H1 (cell line): ENCODE results near the gene ATF7IP2. TPM values are rescaled to one million over a fixed set of nuclear protein-coding genes. Genes with fewer than 3 reads are reported as not detected.
A peak's percentile ranks its signal among the peaks of the same experiment; 100 is the strongest.

Experiments
- CTCF ChIA-PET: fragments of 300-600 bp; sonication (Branson Sonifier 250); formaldehyde crosslinking; loops from one replicate; lab custom pipeline; 2021; ENCODE audit not compliant: partially characterized antibody; lab: Charles Lee
- POLR2A ChIA-PET: fragments of 300-600 bp; sonication (Branson Sonifier 250); formaldehyde crosslinking; loops from one replicate; lab custom pipeline; 2021; ENCODE audit warnings: inconsistent platforms; ENCODE audit not compliant: partially characterized antibody; lab: Charles Lee
- DNase-seq, 2 experiments: peaks; one replicate each; pipeline versions ENCODE4 v3.0.0 to v3.0.0-alpha.2; 2010 to 2022; ENCODE audit warnings: low spot score in 2 of 2, low read depth in 1 of 2, mixed read lengths in 1 of 2
- FAIRE-seq: peaks from 2 replicates; lab custom pipeline; 2011; peaks lifted over from hg19 to GRCh38; lab: Jason Lieb, UNC
- H2AFZ ChIP-seq: 2 replicates; pipeline ENCODE4 v1.8.1; 2012; ENCODE audit warnings: low read length, inconsistent platforms
- H2AK5ac ChIP-seq: 2 replicates; pipeline ENCODE4 v1.6.1; 2013; ENCODE audit warnings: low read depth, low read length
- H2BK120ac ChIP-seq: replicated peaks from 2 replicates; pipeline ENCODE3; 2013; ENCODE audit warnings: low read depth, low read length, inconsistent platforms
- H2BK12ac ChIP-seq: 2 replicates; pipeline ENCODE4 v1.6.1; 2013; ENCODE audit warnings: low read depth, low read length
- H2BK15ac ChIP-seq: 2 replicates; pipeline ENCODE4 v1.6.1; 2013; ENCODE audit warnings: low read length
- H2BK20ac ChIP-seq: 2 replicates; pipeline ENCODE4 v1.6.1; 2013; ENCODE audit warnings: low read length
- H2BK5ac ChIP-seq: 2 replicates; pipeline ENCODE4 v1.6.1; 2013; ENCODE audit warnings: low read depth, low read length
- H3K14ac ChIP-seq: 2 replicates; pipeline ENCODE4 v1.6.1; 2013; ENCODE audit warnings: inconsistent platforms; ENCODE audit not compliant: insufficient read length
- H3K18ac ChIP-seq: 2 replicates; pipeline ENCODE4 v1.6.1; 2013; ENCODE audit warnings: low read length; ENCODE audit errors: extremely low read depth
- H3K23ac ChIP-seq: 2 replicates; pipeline ENCODE4 v1.6.1; 2013; ENCODE audit warnings: inconsistent platforms; ENCODE audit not compliant: insufficient read length
- H3K23me2 ChIP-seq: 2 replicates; pipeline ENCODE4 v1.6.1; 2013; ENCODE audit warnings: low read depth, low read length
- H3K27ac ChIP-seq: 2 replicates; pipeline ENCODE4 v1.6.1; 2011; ENCODE audit warnings: low read depth, low read length, inconsistent platforms
- H3K27me3 ChIP-seq, 4 experiments: replicated peaks in 1 of 4; 1 replicate in 1 of 4; 2 replicates in 3 of 4; pipeline versions ENCODE4 v1.6.1 to v1.8.1; 2011 to 2013; ENCODE audit warnings: low read length in 3 of 4, mild to moderate bottlenecking in 3 of 4, inconsistent platforms in 2 of 4, mixed read lengths in 2 of 4, moderate library complexity in 1 of 4; ENCODE audit not compliant: control insufficient read depth in 3 of 4, insufficient read depth in 3 of 4; ENCODE audit errors: extremely low read depth in 1 of 4
- H3K36me3 ChIP-seq, 4 experiments: 2 replicates each; pipeline versions ENCODE4 v1.6.1 to v1.8.1; 2011 to 2013; ENCODE audit warnings: mild to moderate bottlenecking in 4 of 4, low read length in 3 of 4, moderate library complexity in 2 of 4, control low read depth in 1 of 4, inconsistent platforms in 1 of 4; ENCODE audit not compliant: insufficient read depth in 4 of 4, control insufficient read depth in 2 of 4
- H3K4ac ChIP-seq: replicated peaks from 2 replicates; pipeline ENCODE3; 2013; ENCODE audit warnings: low read length, low read depth, mixed read lengths, inconsistent platforms; ENCODE audit not compliant: insufficient read length
- H3K4me1 ChIP-seq, 4 experiments: replicated peaks in 1 of 4; 1 replicate in 1 of 4; 2 replicates in 3 of 4; pipeline versions ENCODE4 v1.6.1 to v1.8.1; 2011 to 2013; ENCODE audit warnings: low read length in 3 of 4, inconsistent platforms in 2 of 4, mixed read lengths in 1 of 4; ENCODE audit not compliant: insufficient read depth in 4 of 4, control insufficient read depth in 3 of 4
- H3K4me2 ChIP-seq, 2 experiments: 2 replicates each; pipeline versions ENCODE4 v1.6.1 to v1.8.1; 2011 to 2013; ENCODE audit warnings: low read depth in 2 of 2, low read length in 2 of 2, control low read depth in 1 of 2, inconsistent platforms in 1 of 2, mild to moderate bottlenecking in 1 of 2; ENCODE audit not compliant: insufficient read depth in 1 of 2
- H3K4me3 ChIP-seq, 4 experiments: fragments of 200-600, 300-600 bp in 1 of 4; sonication (generic), shearing (Covaris generic), sonication (Bioruptor Twin) in 1 of 4; 2 replicates each; pipeline versions ENCODE4 v1.5.1 to v1.8.1; 2011 to 2016; ENCODE audit warnings: low read length in 4 of 4, low read depth in 3 of 4, control low read depth in 2 of 4, inconsistent platforms in 2 of 4, mild to moderate bottlenecking in 2 of 4, mixed read lengths in 1 of 4, moderate library complexity in 1 of 4; ENCODE audit not compliant: insufficient read depth in 2 of 4; ENCODE audit errors: extremely low read depth in 1 of 4
- H3K56ac ChIP-seq: replicated peaks from 2 replicates; pipeline ENCODE3; 2013; ENCODE audit warnings: low read depth, mild to moderate bottlenecking, mixed read lengths, low read length, inconsistent platforms; ENCODE audit not compliant: insufficient read length
- H3K79me1 ChIP-seq: 2 replicates; pipeline ENCODE4 v1.6.1; 2013; ENCODE audit warnings: low read depth, low read length, control low read depth
- H3K79me2 ChIP-seq, 2 experiments: 2 replicates each; pipeline versions ENCODE4 v1.6.1 to v1.8.1; 2012 to 2013; ENCODE audit warnings: low read length in 2 of 2, mild to moderate bottlenecking in 2 of 2, inconsistent platforms in 1 of 2; ENCODE audit not compliant: insufficient read depth in 2 of 2, control insufficient read depth in 1 of 2
- H3K9ac ChIP-seq, 4 experiments: replicated peaks in 1 of 4; 1 replicate in 1 of 4; 2 replicates in 3 of 4; pipeline versions ENCODE4 v1.6.1 to v1.8.1; 2011 to 2013; ENCODE audit warnings: low read depth in 3 of 4, low read length in 3 of 4, control low read depth in 2 of 4, mild to moderate bottlenecking in 2 of 4, moderate library complexity in 2 of 4, inconsistent platforms in 1 of 4; ENCODE audit errors: extremely low read depth in 1 of 4
- H3K9me3 ChIP-seq, 2 experiments: 2 replicates each; pipeline versions ENCODE4 v1.6.1 to v1.8.1; 2012 to 2013; ENCODE audit warnings: mild to moderate bottlenecking in 2 of 2, moderate library complexity in 2 of 2, control low read depth in 1 of 2, inconsistent platforms in 1 of 2, low read depth in 1 of 2, low read length in 1 of 2, mixed read lengths in 1 of 2; ENCODE audit not compliant: insufficient read depth in 2 of 2
- H4K20me1 ChIP-seq, 2 experiments: replicated peaks in 1 of 2; 2 replicates each; pipeline versions ENCODE3 to v1.8.1; 2011 to 2013; ENCODE audit warnings: inconsistent platforms in 2 of 2, low read length in 2 of 2, mild to moderate bottlenecking in 1 of 2; ENCODE audit not compliant: insufficient read depth in 2 of 2, control insufficient read depth in 1 of 2
- H4K5ac ChIP-seq: 2 replicates; pipeline ENCODE4 v1.6.1; 2013; ENCODE audit warnings: low read length, low read depth, mixed read lengths, inconsistent platforms; ENCODE audit not compliant: insufficient read length
- H4K8ac ChIP-seq: 2 replicates; pipeline ENCODE4 v1.8.0; 2013; ENCODE audit warnings: mild to moderate bottlenecking, moderate library complexity, low read length, inconsistent platforms; ENCODE audit not compliant: insufficient read depth; ENCODE audit errors: extremely low read depth
- H4K91ac ChIP-seq: replicated peaks from 2 replicates; pipeline ENCODE3; 2013; ENCODE audit warnings: low read length, mixed read lengths, inconsistent platforms; ENCODE audit not compliant: insufficient read length
- ATF2 ChIP-seq: IDR thresholded peaks from 2 replicates; pipeline ENCODE4 v1.6.1; 2012; ENCODE audit warnings: low read length, inconsistent platforms
- BACH1 ChIP-seq: IDR thresholded peaks from 2 replicates; pipeline ENCODE4 v1.6.1; 2012; ENCODE audit warnings: low read length, improper control_type of control experiment
- CEBPB ChIP-seq: IDR thresholded peaks from 2 replicates; pipeline ENCODE4 v1.6.1; 2012; ENCODE audit warnings: low read depth, low read length
- CREB1 ChIP-seq: IDR thresholded peaks from 2 replicates; pipeline ENCODE4 v1.6.1; 2012; ENCODE audit warnings: inconsistent platforms
- EGR1 ChIP-seq: IDR thresholded peaks from 2 replicates; pipeline ENCODE4 v1.6.1; 2011; ENCODE audit warnings: low read depth, low read length, borderline replicate concordance
- JUN ChIP-seq: IDR thresholded peaks from 2 replicates; pipeline ENCODE4 v1.6.1; 2011; ENCODE audit warnings: low read depth, mild to moderate bottlenecking, improper control_type of control experiment, low read length
- MAFK ChIP-seq: IDR thresholded peaks from 2 replicates; pipeline ENCODE4 v1.6.1; 2012; ENCODE audit warnings: low read depth, mild to moderate bottlenecking, improper control_type of control experiment, low read length
- MAX ChIP-seq: IDR thresholded peaks from 2 replicates; pipeline ENCODE4 v1.6.1; 2012; ENCODE audit warnings: inconsistent platforms
- RNF2 ChIP-seq: fragments of 200-900, 300-1000 bp; sonication (generic); IDR thresholded peaks from 2 replicates; pipeline ENCODE4 v1.7.1; 2016; ENCODE audit warnings: borderline replicate concordance, low read depth, mild to moderate bottlenecking, antibody characterized with exemption, low read length; ENCODE audit not compliant: poor library complexity, severe bottlenecking; ENCODE audit errors: missing control alignments
- SUZ12 ChIP-seq: fragments of 200-600 bp; sonication (generic); IDR thresholded peaks from 2 replicates; pipeline ENCODE4 v1.6.1; 2012; ENCODE audit warnings: mild to moderate bottlenecking, inconsistent platforms, low read length, moderate library complexity, mixed read lengths
- WGBS, 2 experiments: shearing (Covaris generic) in 1 of 2; methylation state at CpG; one replicate each; pipeline versions ENCODE4 v1.1.6 to v1.1.7; 2013 to 2015; ENCODE audit warnings: low lambda C conversion rate in 2 of 2, mixed read lengths in 2 of 2, inconsistent platforms in 1 of 2, low coverage in 1 of 2, missing lambda C conversion rate in 1 of 2; ENCODE audit not compliant: insufficient replicate concordance in 2 of 2, insufficient coverage in 1 of 2, insufficient read length in 1 of 2; ENCODE audit errors: extremely low coverage in 1 of 2, missing lambda C conversion rate in 1 of 2; 5-methylcytosine and 5-hydroxymethylcytosine counted together
- polyA plus RNA-seq, 7 experiments: library from polyadenylated mRNA; depleted of rRNA in 3 of 7; stranded (reverse) in 5 of 7; unstranded in 2 of 7; fragments of >200 nt in 5 of 7; fragments of 200-250 nt in 2 of 7; gene quantifications; 1 replicate in 5 of 7; 2 replicates in 1 of 7; 4 replicates in 1 of 7; pipeline versions ENCODE4 v1.2.1 to v1.2.3, GENCODE V29; 2011 to 2013; ENCODE audit warnings: missing spikeins in 2 of 7, mixed read lengths in 2 of 7
- total RNA-seq: library from RNA; stranded (reverse); fragmentation: NEBNext Ultra II Directional; extraction: Animal tissue kit (Norgen Biotek cat#: 25700); gene quantifications from 2 replicates; pipeline ENCODE4 v1.2.1, GENCODE V29; 2021

The ATF7IP2 gene
- total and polyA plus RNA-seq, 2 of the 8 experiments (the other 6 are each of a cell fraction or from before 2014, with no cell fraction given): 28.7 to 32.8 TPM

GRCh38 chr16:10518479-10519041 is 132.7 kb downstream of the ATF7IP2 start:
- no peak for FAIRE-seq
- POLR2A ChIA-PET: interaction anchor here (0.9 to 1.3 kb wide), 2 partner anchors 60 to 225 kb away, joined by 3 read pairs; partner anchors contain the start of gene NUBP1
- TF ChIP-seq BACH1: no peak
- TF ChIP-seq EGR1: no peak
- TF ChIP-seq JUN: no peak
- TF ChIP-seq MAX: no peak
- no peak for TF ChIP-seq SUZ12
- no peak for TF ChIP-seq CEBPB
- no peak for TF ChIP-seq MAFK
- TF ChIP-seq RNF2: no peak
- TF ChIP-seq CREB1: no peak
- TF ChIP-seq ATF2: no peak

More at GRCh38 chr16:10518479-10519041, 132.7 kb downstream of the ATF7IP2 start:
- Histone ChIP-seq H3K79me1 (no peaks in the 10 kb centered on the region), H2BK15ac (peak overlapping the region; percentile 88; the same call in 1 of the 2 replicates), H3K4me3 (no peak overlapping the region), H3K9ac (no peak overlapping the region), H4K20me1 (no peaks in the 10 kb centered on the region), H2BK20ac (peak overlapping the region; percentile 75; the same call in 1 of the 2 replicates), H4K8ac (no peak overlapping the region), H3K27ac (no peak overlapping the region), H3K9me3 (no peaks in the 10 kb centered on the region), H2BK5ac (no peak overlapping the region), H2AFZ (no peak overlapping the region), H3K56ac (no peak overlapping the region), H3K23ac (no peak overlapping the region), H2BK120ac (no peak overlapping the region), H4K91ac (no peak overlapping the region), H2BK12ac (peak overlapping the region; percentile 72; the same call in 1 of the 2 replicates), H2AK5ac (no peak overlapping the region), H3K18ac (no peak overlapping the region), H3K4me2 (no peak overlapping the region), H3K4me1 (peaks cover 0 to 4% (median 0%) of the 10 kb centered on the region in 4 experiments; a peak in 1 of 7 replicates), H3K36me3 (no peaks in the 10 kb centered on the region), H3K27me3 (no peaks in the 10 kb centered on the region), H3K23me2 (no peaks in the 10 kb centered on the region), H4K5ac (no peak overlapping the region), H3K79me2 (no peaks in the 10 kb centered on the region), H3K4ac (no peak overlapping the region), H3K14ac (no peak overlapping the region)
- no peak for DNase-seq
- 93% methylated on average over 6 of the region's 7 CpGs; no CpG with 5 or more reads in 1 of the 2 experiments for WGBS, 2 experiments
- CTCF ChIA-PET: interaction anchor here (1.3 kb wide), 1 partner anchor 160 kb away, joined by 4 read pairs; no protein-coding TSS in a partner anchor
